Ishikawa (cell line): Measurements from ENCODE around the gene FBXW12.

ENCODE experiments used
- CEBPB ChIP-seq: IDR thresholded peaks from 2 replicates; pipeline ENCODE4 v1.6.1; 2012
- CREB1 ChIP-seq: IDR thresholded peaks from 2 replicates; pipeline ENCODE4 v1.6.1; 2012; ENCODE audit warnings: low read depth
- EGR1 ChIP-seq: IDR thresholded peaks from 2 replicates; pipeline ENCODE4 v1.6.1; 2012
- EP300 ChIP-seq: IDR thresholded peaks from 2 replicates; pipeline ENCODE4 v1.6.1; 2012; ENCODE audit warnings: borderline replicate concordance
- FOXM1 ChIP-seq: IDR thresholded peaks from 2 replicates; pipeline ENCODE4 v1.6.1; 2012; ENCODE audit warnings: low read depth, borderline replicate concordance
- MAX ChIP-seq: IDR thresholded peaks from 2 replicates; pipeline ENCODE4 v1.6.1; 2012
- NFIC ChIP-seq: IDR thresholded peaks from 2 replicates; pipeline ENCODE4 v1.6.1; 2012
- RAD21 ChIP-seq: IDR thresholded peaks from 2 replicates; pipeline ENCODE4 v1.6.1; 2012; ENCODE audit warnings: low read depth
- TAF1 ChIP-seq: IDR thresholded peaks from 2 replicates; pipeline ENCODE4 v1.6.1; 2012; ENCODE audit warnings: low read depth, mild to moderate bottlenecking
- TCF12 ChIP-seq: IDR thresholded peaks from 2 replicates; pipeline ENCODE4 v1.6.1; 2012; ENCODE audit warnings: low read depth
- TEAD4 ChIP-seq: IDR thresholded peaks from 2 replicates; pipeline ENCODE4 v1.6.1; 2012
- YY1 ChIP-seq: IDR thresholded peaks from 2 replicates; pipeline ENCODE4 v1.6.1; 2012; ENCODE audit warnings: low read depth
- ZBTB7A ChIP-seq: IDR thresholded peaks from 2 replicates; pipeline ENCODE4 v1.6.1; 2012; ENCODE audit warnings: low read depth
- TF ChIP-seq, protein P1 (sequence below): IDR thresholded peaks from 2 replicates; pipeline ENCODE4 v1.6.1; 2012
- TF ChIP-seq, protein P2 (sequence below): IDR thresholded peaks from 2 replicates; pipeline ENCODE4 v1.6.1; 2012; ENCODE audit warnings: low read depth, mild to moderate bottlenecking

The FBXW12 gene

GRCh38 chr3:48372377-48372770, 355 bp downstream of the FBXW12 start:
- no peak for TF ChIP-seq EP300
- TF ChIP-seq TEAD4, result no peak
- TF ChIP-seq CREB1, result no peak
- no peak for TF ChIP-seq YY1
- no peak for TF ChIP-seq ZBTB7A
- TF ChIP-seq FOXM1, result no peak
- TF ChIP-seq NFIC, result no peak
- TF ChIP-seq CEBPB, result no peak

DNA sequence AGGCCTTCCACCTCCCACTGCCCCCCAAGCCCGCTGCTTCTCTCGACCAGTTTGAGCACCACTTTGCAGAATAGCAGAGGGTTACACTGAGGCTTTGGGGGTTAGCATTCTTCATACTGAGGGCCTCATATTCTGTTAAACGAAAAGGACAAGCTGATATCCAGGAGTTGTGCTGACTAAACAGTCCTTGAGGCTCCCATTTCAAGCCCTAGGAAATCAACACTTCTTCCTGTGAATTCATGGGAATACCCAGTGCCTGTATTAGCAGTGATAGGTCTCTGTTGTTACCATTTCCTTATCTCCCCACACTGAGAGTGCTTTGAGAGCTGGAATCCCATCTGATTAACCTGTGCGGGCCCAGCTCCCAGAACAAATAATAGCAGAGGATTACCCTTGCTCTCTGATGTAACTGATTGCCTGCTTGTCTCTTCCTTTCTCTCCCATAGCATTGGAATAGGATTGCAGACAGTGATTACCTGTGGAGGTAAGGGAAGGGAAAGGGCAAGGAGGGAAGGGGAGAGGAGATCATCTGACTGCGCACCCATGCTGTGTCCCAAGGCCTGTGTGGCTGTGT, 930 bp downstream of the FBXW12 start:
- TF ChIP-seq MAX (no peak), TEAD4 (no peak), TAF1 (no peak), ZBTB7A (no peak), RAD21 (no peak), FOXM1 (no peak), NFIC (no peak), TCF12 (no peak), EGR1 (no peak), YY1 (no peak), EP300 (no peak), CREB1 (no peak), CEBPB (no peak)
- TF ChIP-seq, protein P1, sequence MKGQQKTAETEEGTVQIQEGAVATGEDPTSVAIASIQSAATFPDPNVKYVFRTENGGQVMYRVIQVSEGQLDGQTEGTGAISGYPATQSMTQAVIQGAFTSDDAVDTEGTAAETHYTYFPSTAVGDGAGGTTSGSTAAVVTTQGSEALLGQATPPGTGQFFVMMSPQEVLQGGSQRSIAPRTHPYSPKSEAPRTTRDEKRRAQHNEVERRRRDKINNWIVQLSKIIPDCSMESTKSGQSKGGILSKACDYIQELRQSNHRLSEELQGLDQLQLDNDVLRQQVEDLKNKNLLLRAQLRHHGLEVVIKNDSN, result no peak
- TF ChIP-seq, protein P2, sequence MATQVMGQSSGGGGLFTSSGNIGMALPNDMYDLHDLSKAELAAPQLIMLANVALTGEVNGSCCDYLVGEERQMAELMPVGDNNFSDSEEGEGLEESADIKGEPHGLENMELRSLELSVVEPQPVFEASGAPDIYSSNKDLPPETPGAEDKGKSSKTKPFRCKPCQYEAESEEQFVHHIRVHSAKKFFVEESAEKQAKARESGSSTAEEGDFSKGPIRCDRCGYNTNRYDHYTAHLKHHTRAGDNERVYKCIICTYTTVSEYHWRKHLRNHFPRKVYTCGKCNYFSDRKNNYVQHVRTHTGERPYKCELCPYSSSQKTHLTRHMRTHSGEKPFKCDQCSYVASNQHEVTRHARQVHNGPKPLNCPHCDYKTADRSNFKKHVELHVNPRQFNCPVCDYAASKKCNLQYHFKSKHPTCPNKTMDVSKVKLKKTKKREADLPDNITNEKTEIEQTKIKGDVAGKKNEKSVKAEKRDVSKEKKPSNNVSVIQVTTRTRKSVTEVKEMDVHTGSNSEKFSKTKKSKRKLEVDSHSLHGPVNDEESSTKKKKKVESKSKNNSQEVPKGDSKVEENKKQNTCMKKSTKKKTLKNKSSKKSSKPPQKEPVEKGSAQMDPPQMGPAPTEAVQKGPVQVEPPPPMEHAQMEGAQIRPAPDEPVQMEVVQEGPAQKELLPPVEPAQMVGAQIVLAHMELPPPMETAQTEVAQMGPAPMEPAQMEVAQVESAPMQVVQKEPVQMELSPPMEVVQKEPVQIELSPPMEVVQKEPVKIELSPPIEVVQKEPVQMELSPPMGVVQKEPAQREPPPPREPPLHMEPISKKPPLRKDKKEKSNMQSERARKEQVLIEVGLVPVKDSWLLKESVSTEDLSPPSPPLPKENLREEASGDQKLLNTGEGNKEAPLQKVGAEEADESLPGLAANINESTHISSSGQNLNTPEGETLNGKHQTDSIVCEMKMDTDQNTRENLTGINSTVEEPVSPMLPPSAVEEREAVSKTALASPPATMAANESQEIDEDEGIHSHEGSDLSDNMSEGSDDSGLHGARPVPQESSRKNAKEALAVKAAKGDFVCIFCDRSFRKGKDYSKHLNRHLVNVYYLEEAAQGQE, result no peak

DNA sequence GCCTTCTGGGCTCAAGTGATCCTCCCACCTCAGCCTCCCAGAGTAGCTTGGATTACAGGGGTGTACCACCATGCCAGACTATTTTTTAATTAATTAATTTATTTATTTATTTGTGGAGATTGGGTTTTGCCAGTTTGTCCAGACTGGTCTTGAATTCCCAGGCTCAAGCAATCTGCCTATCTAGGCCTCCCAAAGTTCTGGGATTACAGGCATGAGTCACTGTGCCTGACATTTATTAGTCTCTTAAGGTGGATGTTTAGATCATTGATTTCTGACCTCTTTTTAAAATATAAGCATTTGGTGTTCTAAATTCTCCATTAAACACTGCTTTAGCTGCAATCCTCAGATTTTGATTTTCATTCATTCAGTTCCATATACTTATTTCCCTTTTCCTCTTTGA, 15.6 kb downstream of the FBXW12 start:
- TF ChIP-seq FOXM1 (no peak), RAD21 (no peak), CEBPB (no peak), EGR1 (no peak), MAX (no peak), YY1 (no peak), TEAD4 (no peak), TAF1 (no peak)
- TF ChIP-seq, protein P1, result no peak

- TF ChIP-seq NFIC, result no peak
- TF ChIP-seq TCF12, result no peak
- TF ChIP-seq YY1, result no peak
- no peak for TF ChIP-seq TEAD4
- TF ChIP-seq CREB1, result no peak
- TF ChIP-seq ZBTB7A, result no peak
- no peak for TF ChIP-seq RAD21
- no peak for TF ChIP-seq MAX
- TF ChIP-seq CEBPB, result no peak
- TF ChIP-seq EP300, result no peak
- TF ChIP-seq, protein P1, result no peak
- no peak for TF ChIP-seq EGR1
These were observed 16.9 kb downstream of the FBXW12 start for GRCh38 chr3:48388966-48389365.

DNA sequence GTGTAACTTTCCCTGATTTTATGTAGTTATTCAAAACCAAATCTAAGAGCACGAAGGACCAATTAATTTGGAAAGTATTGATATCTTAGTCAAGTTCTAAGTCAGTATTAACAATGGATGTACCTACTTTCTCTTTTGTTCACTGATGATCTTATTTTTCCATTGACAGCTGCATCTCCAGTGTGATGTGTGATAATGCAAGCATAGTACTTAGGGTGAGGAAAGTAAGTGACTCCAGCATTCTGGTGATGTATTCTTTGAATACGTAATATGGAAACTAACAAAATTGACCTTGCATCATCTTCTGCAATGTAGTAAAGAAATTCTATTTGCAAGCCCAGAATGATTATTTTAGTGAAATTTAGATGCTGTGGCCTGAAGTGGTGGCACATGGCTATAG, 22.4 kb downstream of the FBXW12 start:
- no peak for TF ChIP-seq ZBTB7A
- TF ChIP-seq FOXM1, result no peak
- TF ChIP-seq EP300, result no peak
- no peak for TF ChIP-seq CEBPB
- TF ChIP-seq, protein P2, result no peak
- no peak for TF ChIP-seq CREB1
- TF ChIP-seq TCF12, result no peak
- no peak for TF ChIP-seq EGR1
- no peak for TF ChIP-seq TAF1
- TF ChIP-seq TEAD4, result no peak
- no peak for TF ChIP-seq RAD21
- TF ChIP-seq MAX, result no peak
- TF ChIP-seq, protein P1, result no peak
- TF ChIP-seq NFIC, result no peak
